Osteocyte (in vitro differentiated cells): ENCODE results near the gene NPAS2. TPM values are rescaled to one million over a fixed set of nuclear protein-coding genes. Genes with fewer than 3 reads are reported as not detected.

Source experiments
- DNase-seq: peaks from one replicate; pipeline ENCODE4 v3.0.0; 2021; ENCODE audit warnings: mixed read lengths; ENCODE audit not compliant: unreplicated experiment; ENCODE audit errors: extremely low spot score
- H3K27ac Mint-ChIP-seq: one replicate; pipeline ENCODE4 v1.8.0; 2021; ENCODE audit warnings: mild to moderate bottlenecking, mixed read lengths; ENCODE audit not compliant: unreplicated experiment
- H3K27me3 Mint-ChIP-seq: one replicate; pipeline ENCODE4 v1.8.0; 2021; ENCODE audit warnings: mixed read lengths; ENCODE audit not compliant: unreplicated experiment
- H3K36me3 Mint-ChIP-seq: one replicate; pipeline ENCODE4 v1.8.0; 2021; ENCODE audit warnings: mixed read lengths; ENCODE audit not compliant: unreplicated experiment
- H3K4me1 Mint-ChIP-seq: one replicate; pipeline ENCODE4 v1.8.0; 2021; ENCODE audit warnings: mixed read lengths; ENCODE audit not compliant: unreplicated experiment
- H3K4me3 Mint-ChIP-seq: one replicate; pipeline ENCODE4 v1.8.0; 2021; ENCODE audit warnings: mild to moderate bottlenecking, moderate library complexity, mixed read lengths; ENCODE audit not compliant: unreplicated experiment
- H3K9me3 Mint-ChIP-seq: one replicate; pipeline ENCODE4 v1.8.0; 2021; ENCODE audit warnings: mixed read lengths; ENCODE audit not compliant: unreplicated experiment
- total RNA-seq: library from RNA; stranded (reverse); gene quantifications from 2 replicates; pipeline ENCODE4 v1.2.1, GENCODE V29; 2021
- TF ChIP-seq, protein P1 (sequence below): fragments of 200-600 bp; sonication (generic); IDR thresholded peaks from 2 replicates; pipeline ENCODE4 v1.5.0; 2021; ENCODE audit warnings: antibody characterized with exemption, mild to moderate bottlenecking, moderate library complexity

NPAS2 gene
- total RNA-seq, 1 donor from 2014 or later, result 16.6 TPM

DNA sequence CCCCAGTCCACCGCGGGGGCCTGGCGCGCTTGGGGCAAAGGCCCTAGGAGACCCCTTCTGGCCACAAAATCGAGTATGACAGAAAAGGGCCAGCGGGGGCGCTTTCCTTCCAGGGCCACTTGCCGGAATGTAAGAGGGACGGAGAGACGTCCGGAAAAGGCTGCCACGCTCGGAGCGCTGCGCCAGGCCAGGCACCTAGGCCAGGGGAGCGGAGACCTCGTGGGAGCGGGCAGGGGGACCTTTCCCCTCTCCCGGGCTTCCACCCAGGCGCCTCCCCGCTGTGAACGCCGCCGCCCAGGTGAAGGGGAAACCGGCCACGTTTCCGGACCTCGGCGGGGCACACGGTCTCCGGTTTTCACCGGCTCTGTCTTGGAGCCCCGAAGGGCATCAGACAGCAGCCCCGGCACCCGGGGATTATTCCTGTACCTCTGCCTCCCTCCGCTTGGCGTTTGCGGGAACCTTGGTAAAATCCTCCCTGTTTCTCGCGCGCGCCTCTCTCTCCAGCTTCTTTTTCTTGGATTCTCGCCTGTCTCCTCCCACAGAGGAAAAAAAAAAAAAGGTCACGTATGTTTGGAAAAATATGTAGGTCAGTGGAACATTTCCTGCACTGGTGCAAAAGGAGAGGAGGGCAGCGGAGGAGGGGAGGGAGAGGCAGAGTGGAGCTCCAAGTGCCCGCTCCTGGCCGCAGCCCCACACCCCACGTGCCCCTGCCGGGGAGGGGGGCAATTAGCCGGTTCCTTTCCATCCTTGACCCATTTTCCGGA, 1.2 kb upstream of the NPAS2 start:
- Mint-ChIP-seq H3K27ac (peak overlapping the region; percentile 86), H3K9me3 (no peaks in the 10 kb centered on the region), H3K27me3 (no peaks in the 10 kb centered on the region), H3K4me3 (peak overlapping the region; percentile 82), H3K36me3 (no peaks in the 10 kb centered on the region), H3K4me1 (peaks cover 43% of the 10 kb centered on the region)
- peak; percentile 86 for DNase-seq
- TF ChIP-seq, protein P1, sequence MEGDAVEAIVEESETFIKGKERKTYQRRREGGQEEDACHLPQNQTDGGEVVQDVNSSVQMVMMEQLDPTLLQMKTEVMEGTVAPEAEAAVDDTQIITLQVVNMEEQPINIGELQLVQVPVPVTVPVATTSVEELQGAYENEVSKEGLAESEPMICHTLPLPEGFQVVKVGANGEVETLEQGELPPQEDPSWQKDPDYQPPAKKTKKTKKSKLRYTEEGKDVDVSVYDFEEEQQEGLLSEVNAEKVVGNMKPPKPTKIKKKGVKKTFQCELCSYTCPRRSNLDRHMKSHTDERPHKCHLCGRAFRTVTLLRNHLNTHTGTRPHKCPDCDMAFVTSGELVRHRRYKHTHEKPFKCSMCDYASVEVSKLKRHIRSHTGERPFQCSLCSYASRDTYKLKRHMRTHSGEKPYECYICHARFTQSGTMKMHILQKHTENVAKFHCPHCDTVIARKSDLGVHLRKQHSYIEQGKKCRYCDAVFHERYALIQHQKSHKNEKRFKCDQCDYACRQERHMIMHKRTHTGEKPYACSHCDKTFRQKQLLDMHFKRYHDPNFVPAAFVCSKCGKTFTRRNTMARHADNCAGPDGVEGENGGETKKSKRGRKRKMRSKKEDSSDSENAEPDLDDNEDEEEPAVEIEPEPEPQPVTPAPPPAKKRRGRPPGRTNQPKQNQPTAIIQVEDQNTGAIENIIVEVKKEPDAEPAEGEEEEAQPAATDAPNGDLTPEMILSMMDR, result peak; percentile 49

DNA sequence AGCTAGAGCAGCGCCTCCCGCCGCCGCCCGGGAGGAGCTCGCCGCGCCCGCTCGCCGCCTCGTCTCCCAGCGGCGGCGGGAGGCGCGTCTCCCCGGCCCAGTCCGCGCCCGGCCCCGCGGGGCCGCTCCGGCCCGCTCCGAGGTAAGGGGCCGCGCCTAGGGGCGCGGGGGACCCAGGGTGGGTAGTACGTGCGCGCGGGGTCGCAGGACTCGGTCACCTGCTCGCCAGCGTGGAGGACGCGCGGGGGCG, 259 bp downstream of the NPAS2 start:
- Mint-ChIP-seq H3K4me1 (peaks cover 43% of the 10 kb centered on the region), H3K27me3 (no peaks in the 10 kb centered on the region), H3K27ac (no peak overlapping the region), H3K9me3 (no peaks in the 10 kb centered on the region), H3K36me3 (peaks cover 2% of the 10 kb centered on the region), H3K4me3 (peak overlapping the region; percentile 68)
- TF ChIP-seq, protein P1, result no peak
- no peak for DNase-seq

DNA sequence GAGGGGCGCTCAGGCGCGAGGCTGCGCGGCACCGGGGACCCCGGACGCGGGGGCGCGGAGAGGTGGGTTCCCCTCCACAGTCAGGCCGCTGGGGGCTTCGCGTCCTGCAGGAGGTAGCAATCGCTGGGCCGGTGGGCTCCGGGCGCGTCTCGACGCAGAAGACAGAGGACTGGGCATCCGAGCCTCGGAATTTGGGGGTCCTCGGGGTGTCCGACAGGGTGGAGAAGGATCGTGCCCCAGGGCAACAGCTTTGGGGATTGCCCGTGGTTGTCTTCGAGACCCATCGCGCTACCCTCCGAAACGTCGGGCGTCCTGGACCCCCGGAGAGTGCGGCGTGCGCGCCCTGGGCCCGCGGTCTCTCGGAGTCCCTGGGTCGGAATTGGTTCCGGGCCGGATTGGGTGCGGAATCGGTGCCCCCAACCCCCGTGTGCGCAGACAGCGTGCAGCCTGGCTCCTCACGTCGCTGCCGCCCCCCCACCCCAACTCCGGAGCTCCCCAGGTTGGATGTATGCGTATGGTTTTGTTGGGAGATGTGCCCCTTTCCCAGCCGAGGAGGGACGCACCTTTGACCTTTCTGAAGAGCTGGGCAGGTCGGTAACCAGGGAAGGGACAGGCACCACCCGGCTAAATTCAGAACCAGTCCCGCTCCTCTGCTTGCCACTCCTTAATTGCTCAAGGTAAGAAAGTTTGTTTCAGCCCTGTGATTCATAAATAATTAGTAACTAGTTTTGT, 750 bp downstream of the NPAS2 start:
- H3K27me3 Mint-ChIP-seq, result no peaks in the 10 kb centered on the region
- no peak overlapping the region for H3K27ac Mint-ChIP-seq
- H3K4me1 Mint-ChIP-seq, result peaks cover 44% of the 10 kb centered on the region
- peaks cover 2% of the 10 kb centered on the region for H3K36me3 Mint-ChIP-seq
- TF ChIP-seq, protein P1, result no peak
- peak overlapping the region; percentile 68 for H3K4me3 Mint-ChIP-seq
- DNase-seq, result no peak
- no peaks in the 10 kb centered on the region for H3K9me3 Mint-ChIP-seq

DNA sequence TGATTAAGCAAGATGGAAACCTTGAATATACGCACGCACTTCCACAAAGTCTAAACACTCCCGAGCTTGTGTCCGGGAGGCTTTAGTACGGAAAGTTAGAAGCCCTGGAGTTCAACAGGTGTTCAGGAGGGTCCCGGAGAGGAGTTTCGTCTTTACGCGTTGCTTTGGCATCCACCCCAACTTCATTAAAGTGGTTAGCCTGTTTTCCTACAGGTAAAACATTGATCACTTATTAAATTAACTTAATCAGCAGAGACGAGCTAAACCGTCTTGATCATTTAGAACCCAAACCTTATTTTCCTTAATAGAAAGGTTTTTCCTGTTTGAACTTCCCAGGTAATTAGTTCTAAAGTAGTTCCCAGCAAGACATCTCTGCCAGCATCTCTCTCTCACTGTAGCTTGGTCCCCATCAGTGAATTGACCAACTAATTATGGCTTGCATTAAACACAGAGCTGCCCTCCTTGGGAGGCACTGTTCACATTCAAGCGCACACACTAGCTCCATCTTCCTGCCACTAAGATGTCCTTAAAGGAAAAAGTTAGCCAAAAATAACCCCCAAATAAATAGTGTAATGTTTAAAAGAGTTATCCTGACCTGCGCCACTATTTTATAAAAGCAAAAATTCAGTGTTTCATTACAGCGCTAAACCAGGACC, 1.4 kb downstream of the NPAS2 start:
- H3K9me3 Mint-ChIP-seq, result no peaks in the 10 kb centered on the region
- TF ChIP-seq, protein P1, result peak; percentile 18
- DNase-seq, result no peak
- H3K36me3 Mint-ChIP-seq, result peaks cover 2% of the 10 kb centered on the region
- H3K27ac Mint-ChIP-seq, result peak overlapping the region; percentile 12
- peak overlapping the region; percentile 68 for H3K4me3 Mint-ChIP-seq
- H3K27me3 Mint-ChIP-seq, result no peaks in the 10 kb centered on the region
- peaks cover 45% of the 10 kb centered on the region for H3K4me1 Mint-ChIP-seq

DNA sequence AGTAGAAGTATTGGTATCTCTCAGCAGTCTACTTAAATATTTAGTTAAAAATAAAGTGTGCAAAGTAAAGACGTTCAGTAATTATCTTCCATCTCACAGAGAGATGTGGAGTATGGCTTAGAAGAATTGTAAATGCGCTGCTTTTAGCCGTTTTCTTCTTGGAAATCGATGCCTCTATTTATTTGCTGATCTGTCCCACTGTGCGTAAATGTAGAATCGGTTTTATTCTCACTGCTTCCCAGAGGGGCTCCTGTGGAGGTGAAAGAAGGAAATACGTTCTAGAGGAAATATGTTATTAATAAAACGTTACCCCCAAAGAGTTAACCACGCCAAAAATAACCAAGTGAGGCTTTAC, 1.9 kb downstream of the NPAS2 start:
- Mint-ChIP-seq H3K4me3 (peak overlapping the region; percentile 68), H3K27ac (peak overlapping the region; percentile 12), H3K36me3 (peaks cover 2% of the 10 kb centered on the region), H3K27me3 (no peaks in the 10 kb centered on the region), H3K4me1 (peaks cover 45% of the 10 kb centered on the region), H3K9me3 (no peaks in the 10 kb centered on the region)
- TF ChIP-seq, protein P1, result no peak
- no peak for DNase-seq
